ENCODE measurements around the gene ECHDC3. TPM values are rescaled to one million over a fixed set of nuclear protein-coding genes. Genes with fewer than 3 reads are reported as not detected.
A peak's percentile ranks its signal among the peaks of the same experiment; 100 is the strongest.

The ECHDC3 gene
- total and polyA plus RNA-seq, 2 experiments from 2014 or later, result 0.97 to 1.8 TPM

- Histone ChIP-seq H3K4me1 (ENCODE audit: insufficient read depth) (no peaks in the 10 kb centered on the region), H2AFZ (0 out of 2 replicates have a peak overlapping the region, but pooled peaks have one; percentile 69)
Observed at GRCh38 chr10:11741608-11742007, 574 bp upstream of the ECHDC3 start.

GRCh38 chr10:11742779-11743298, 657 bp downstream of the ECHDC3 start:
- in situ Hi-C loops (cut with MboI), result no loop called here
- peak overlapping the region; percentile 61 for H2AFZ ChIP-seq
- no peaks in the 10 kb centered on the region for H3K79me2 ChIP-seq (ENCODE audit: insufficient read depth)
- no peaks in the 10 kb centered on the region for H4K20me1 ChIP-seq (ENCODE audit: insufficient read depth)
- no peaks in the 10 kb centered on the region for H3K36me3 ChIP-seq (ENCODE audit: low read depth)
- no peaks in the 10 kb centered on the region for H3F3A ChIP-seq (ENCODE audit: insufficient read depth)
- DNase-seq, result no peak
- no peaks in the 10 kb centered on the region for H3K9me2 ChIP-seq (ENCODE audit: insufficient read depth)
- TF ChIP-seq EZH2phosphoT487 (IDR thresholded peaks at IDR 0.05; ENCODE audit: insufficient read depth, low read depth) (no peak), EZH2 (IDR thresholded peaks at IDR 0.05; ENCODE audit: insufficient read depth, poor library complexity, severe bottlenecking) (no peak)
- no peaks in the 10 kb centered on the region for H3K27me3 ChIP-seq (replicated peaks; ENCODE audit: insufficient read depth)
- H3K4me2 ChIP-seq (ENCODE audit: unreplicated experiment), result no peak overlapping the region
- H3K9me3 ChIP-seq (ENCODE audit: low read depth), result no peaks in the 10 kb centered on the region
- peak overlapping the region; percentile 52 for H3K4me3 ChIP-seq
- peak overlapping the region; percentile 64 for H3K9ac ChIP-seq
- no peaks in the 10 kb centered on the region for H3K4me1 ChIP-seq (ENCODE audit: insufficient read depth)
- H3K27ac ChIP-seq, result no peak overlapping the region
- WGBS, 2 experiments (ENCODE audit: low coverage in 1 of 2, low lambda C conversion rate in 2 of 2, missing lambda C conversion rate in 2 of 2), result 49 to 51% methylated on average over 23 to 31 of the region's 31 CpGs

More at GRCh38 chr10:11741608-11742007, 574 bp upstream of the ECHDC3 start:
- 76 to 77% methylated on average over 16 of the region's 16 CpGs for whole genome bisulfite sequencing, 2 experiments (ENCODE audit: low coverage in 1 of 2, low lambda C conversion rate in 2 of 2, missing lambda C conversion rate in 2 of 2)
- Histone ChIP-seq H3K27ac (no peak overlapping the region), H3K4me2 (ENCODE audit: unreplicated experiment) (peak overlapping the region; percentile 71), H3K36me3 (ENCODE audit: low read depth) (no peaks in the 10 kb centered on the region), H3F3A (ENCODE audit: insufficient read depth) (no peaks in the 10 kb centered on the region), H3K4me3 (peak overlapping the region; percentile 60), H3K79me2 (ENCODE audit: insufficient read depth) (no peaks in the 10 kb centered on the region), H3K9me2 (ENCODE audit: insufficient read depth) (no peaks in the 10 kb centered on the region), H3K27me3 (replicated peaks; ENCODE audit: insufficient read depth) (no peaks in the 10 kb centered on the region), H4K20me1 (ENCODE audit: insufficient read depth) (no peaks in the 10 kb centered on the region), H3K9me3 (ENCODE audit: low read depth) (no peaks in the 10 kb centered on the region), H3K9ac (no peak overlapping the region; the same call in 1 of the 2 replicates)
- no peak for DNase-seq
- in situ Hi-C loops (cut with MboI), result no loop called here
- no peak for TF ChIP-seq EZH2phosphoT487 (IDR thresholded peaks at IDR 0.05; ENCODE audit: insufficient read depth, low read depth)

DNA sequence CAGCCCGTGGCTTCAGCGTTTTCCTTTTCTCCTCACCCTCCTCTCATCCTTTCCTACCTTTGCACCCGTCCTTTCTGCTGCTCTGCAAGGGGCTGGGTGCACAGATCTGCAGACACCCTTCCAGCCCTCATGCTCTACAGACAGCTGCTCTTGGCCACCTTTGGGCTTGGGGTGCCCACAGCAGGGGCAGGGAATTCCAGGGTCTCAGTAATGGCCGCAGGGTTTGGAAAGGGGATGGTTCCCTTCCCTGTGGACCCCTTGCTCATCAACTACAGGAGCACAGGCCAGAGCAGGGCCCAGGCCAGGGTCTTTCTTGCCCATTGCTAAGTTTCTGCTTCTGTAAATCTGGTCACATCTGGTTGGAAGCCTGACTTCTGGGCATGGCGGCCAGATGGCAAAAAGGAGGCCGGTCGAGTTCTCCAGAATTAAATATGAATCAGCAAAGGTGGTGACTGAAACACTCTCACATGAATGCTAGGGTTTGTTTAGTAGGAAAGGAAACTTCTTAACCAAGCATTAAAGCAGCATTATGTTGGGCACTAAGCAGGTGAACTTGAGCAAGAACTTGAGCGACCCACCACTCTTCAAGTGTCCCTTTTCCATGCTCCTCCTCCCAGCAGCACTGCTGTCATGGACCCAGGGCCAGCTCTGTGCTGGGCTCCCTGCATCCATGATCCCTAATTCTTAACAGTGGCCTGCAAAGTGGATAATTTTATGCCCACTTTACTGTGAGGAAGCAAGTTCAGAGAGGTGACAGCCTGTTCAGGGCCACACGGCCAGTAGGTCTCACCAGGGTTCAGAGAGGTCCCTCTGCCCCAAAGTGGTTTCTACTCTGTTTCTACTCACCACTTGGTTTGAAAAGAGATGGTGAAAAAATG, 1.5 kb downstream of the ECHDC3 start:
- H3K36me3 ChIP-seq (ENCODE audit: low read depth), result no peaks in the 10 kb centered on the region
- H2AFZ ChIP-seq, result no peak overlapping the region
- no peak overlapping the region for H3K27ac ChIP-seq
- H3K9me2 ChIP-seq (ENCODE audit: insufficient read depth), result no peaks in the 10 kb centered on the region
- no peaks in the 10 kb centered on the region for H3F3A ChIP-seq (ENCODE audit: insufficient read depth)
- in situ Hi-C loops (cut with MboI), result no loop called here
- H3K4me1 ChIP-seq (ENCODE audit: insufficient read depth), result no peaks in the 10 kb centered on the region
- DNase-seq, result no peak
- H3K79me2 ChIP-seq (ENCODE audit: insufficient read depth), result no peaks in the 10 kb centered on the region
- H3K9me3 ChIP-seq (ENCODE audit: low read depth), result no peaks in the 10 kb centered on the region
- TF ChIP-seq EZH2 (IDR thresholded peaks at IDR 0.05; ENCODE audit: insufficient read depth, poor library complexity, severe bottlenecking), result no peak
- TF ChIP-seq EZH2phosphoT487 (IDR thresholded peaks at IDR 0.05; ENCODE audit: insufficient read depth, low read depth), result no peak
- H4K20me1 ChIP-seq (ENCODE audit: insufficient read depth), result no peaks in the 10 kb centered on the region
- no peak overlapping the region for H3K4me2 ChIP-seq (ENCODE audit: unreplicated experiment)
- H3K27me3 ChIP-seq (replicated peaks; ENCODE audit: insufficient read depth), result no peaks in the 10 kb centered on the region
- no peak overlapping the region for H3K9ac ChIP-seq
- 78 to 83% methylated on average over 9 of the region's 9 CpGs for WGBS, 2 experiments (ENCODE audit: low coverage in 1 of 2, low lambda C conversion rate in 2 of 2, missing lambda C conversion rate in 2 of 2)
- H3K4me3 ChIP-seq, result no peak overlapping the region

GRCh38 chr10:11745045-11745444, 2.9 kb downstream of the ECHDC3 start:
- 80 to 83% methylated on average over 6 of the region's 6 CpGs for WGBS, 2 experiments (ENCODE audit: low coverage in 1 of 2, low lambda C conversion rate in 2 of 2, missing lambda C conversion rate in 2 of 2)

More at GRCh38 chr10:11745045-11745444, 2.9 kb downstream of the ECHDC3 start:
- Histone ChIP-seq H3K27me3 (replicated peaks; ENCODE audit: insufficient read depth) (no peaks in the 10 kb centered on the region), H3K9ac (no peak overlapping the region), H3K4me2 (ENCODE audit: unreplicated experiment) (no peak overlapping the region), H2AFZ (no peak overlapping the region), H3K27ac (no peak overlapping the region), H3K4me3 (no peak overlapping the region), H3K9me3 (ENCODE audit: low read depth) (no peaks in the 10 kb centered on the region), H3K36me3 (ENCODE audit: low read depth) (no peaks in the 10 kb centered on the region), H4K20me1 (ENCODE audit: insufficient read depth) (no peaks in the 10 kb centered on the region), H3F3A (ENCODE audit: insufficient read depth) (no peaks in the 10 kb centered on the region), H3K4me1 (ENCODE audit: insufficient read depth) (no peaks in the 10 kb centered on the region), H3K9me2 (ENCODE audit: insufficient read depth) (no peaks in the 10 kb centered on the region), H3K79me2 (ENCODE audit: insufficient read depth) (no peaks in the 10 kb centered on the region)
- TF ChIP-seq EZH2 (IDR thresholded peaks at IDR 0.05; ENCODE audit: insufficient read depth, poor library complexity, severe bottlenecking) (no peak), EZH2phosphoT487 (IDR thresholded peaks at IDR 0.05; ENCODE audit: insufficient read depth, low read depth) (no peak)
- in situ Hi-C loops (cut with MboI), result no loop called here
- no peak for DNase-seq
